CD4-positive, alpha-beta memory T cell (primary cell): ENCODE data around the gene CLIP2. TPM values are rescaled to one million over a fixed set of nuclear protein-coding genes. Genes with fewer than 3 reads are reported as not detected.

ENCODE experiments used
- CTCF ChIA-PET: fragments of 350-600 bp; sonication (Branson Sonifier 250); formaldehyde crosslinking; loops from one replicate; lab custom pipeline; 2021; ENCODE audit warnings: inconsistent platforms; ENCODE audit not compliant: partially characterized antibody; lab: Charles Lee
- POLR2A ChIA-PET: fragments of 350-600 bp; sonication (Branson Sonifier 250); formaldehyde crosslinking; loops from one replicate; lab custom pipeline; 2021; ENCODE audit not compliant: partially characterized antibody; lab: Charles Lee
- DNase-seq, 5 donors: peaks; one replicate each; pipeline versions ENCODE4 v3.0.0 to v3.0.0-alpha.2; 2020 to 2022; ENCODE audit warnings: mixed read lengths in 1 of 5
- H3K27ac ChIP-seq: one replicate; pipeline ENCODE4 v1.7.0; 2013; ENCODE audit warnings: low read depth, low read length
- H3K27me3 ChIP-seq: 2 replicates; pipeline ENCODE4 v1.7.0; 2013; ENCODE audit warnings: mild to moderate bottlenecking, low read length, moderate library complexity; ENCODE audit not compliant: insufficient read depth
- H3K36me3 ChIP-seq: 2 replicates; pipeline ENCODE4 v1.7.0; 2013; ENCODE audit warnings: mild to moderate bottlenecking, low read length, moderate library complexity; ENCODE audit not compliant: insufficient read depth
- H3K4me1 ChIP-seq: 2 replicates; pipeline ENCODE4 v1.7.0; 2013; ENCODE audit warnings: mild to moderate bottlenecking, low read length, moderate library complexity; ENCODE audit not compliant: insufficient read depth
- H3K4me3 ChIP-seq, 2 donors: one replicate each; pipeline ENCODE4 v1.7.0; 2013; ENCODE audit warnings: low read length in 2 of 2, mild to moderate bottlenecking in 1 of 2
- H3K9me3 ChIP-seq, 2 donors: one replicate each; pipeline ENCODE4 v1.7.0; 2013; ENCODE audit warnings: low read length in 2 of 2, control low read depth in 1 of 2; ENCODE audit not compliant: control insufficient read depth in 1 of 2
- H3K27ac Mint-ChIP-seq, 7 donors: one replicate each; pipeline ENCODE4 v1.8.0; 2020 to 2021; ENCODE audit warnings: mixed read lengths in 7 of 7, mild to moderate bottlenecking in 6 of 7, inconsistent platforms in 3 of 7, moderate library complexity in 3 of 7
- H3K27me3 Mint-ChIP-seq, 2 donors: one replicate each; pipeline ENCODE4 v1.8.0; 2020 to 2021; ENCODE audit warnings: mixed read lengths in 2 of 2
- H3K36me3 Mint-ChIP-seq, 2 donors: one replicate each; pipeline ENCODE4 v1.8.0; 2020 to 2021; ENCODE audit warnings: mixed read lengths in 2 of 2, inconsistent platforms in 1 of 2, mild to moderate bottlenecking in 1 of 2
- H3K4me1 Mint-ChIP-seq, 4 donors: one replicate each; pipeline ENCODE4 v1.8.0; 2020 to 2021; ENCODE audit warnings: mixed read lengths in 4 of 4, mild to moderate bottlenecking in 1 of 4
- H3K4me3 Mint-ChIP-seq, 8 donors: one replicate each; pipeline ENCODE4 v1.8.0; 2020 to 2021; ENCODE audit warnings: mixed read lengths in 8 of 8, mild to moderate bottlenecking in 7 of 8, moderate library complexity in 6 of 8, inconsistent platforms in 3 of 8
- H3K9me3 Mint-ChIP-seq, 8 donors: one replicate each; pipeline ENCODE4 v1.8.0; 2020 to 2021; ENCODE audit warnings: mixed read lengths in 8 of 8, mild to moderate bottlenecking in 5 of 8, inconsistent platforms in 3 of 8, moderate library complexity in 1 of 8
- intact Hi-C: fragments of 100-400 bp; cut with micrococcal nuclease; formaldehyde crosslinking; loops from one replicate; pipeline ENCODE4 v1.15.1; 2023
- polyA plus RNA-seq, 2 donors: library from polyadenylated mRNA; unstranded; fragments of 300-500 nt; fragmentation: Illumina TruSeq; gene quantifications; one replicate each; pipeline ENCODE4 v1.2.3, GENCODE V29; 2021
- total RNA-seq, 2 experiments: library from RNA; stranded (reverse); gene quantifications; one replicate each; pipeline ENCODE4 v1.2.3, GENCODE V29; 2021

The CLIP2 gene
- total and polyA plus RNA-seq, 4 experiments from 2014 or later = 0.15 to 5.7 (median 1.7) TPM

GRCh38 chr7:74283858-74284447 is 5.3 kb upstream of the CLIP2 start:
- peaks cover 12% of the 10 kb centered on the region for H3K4me1 ChIP-seq
- H3K27ac ChIP-seq = no peak overlapping the region
- H3K27me3 Mint-ChIP-seq = peaks cover 5 to 10% of the 10 kb centered on the region in 2 donors
- no peaks in the 10 kb centered on the region for H3K9me3 Mint-ChIP-seq
- intact Hi-C loops = no loop called here
- peak overlapping the region in 1 of 7 donors; percentile 41 for H3K27ac Mint-ChIP-seq
- H3K4me1 Mint-ChIP-seq = peaks cover 9 to 12% (median 10%) of the 10 kb centered on the region in 4 donors
- ChIA-PET CTCF (interaction anchor here (0.6 kb wide), 1 partner anchor 421 kb away, joined by 3 read pairs; no protein-coding TSS in a partner anchor), POLR2A (no interaction called here)
- H3K27me3 ChIP-seq = no peaks in the 10 kb centered on the region
- H3K36me3 ChIP-seq = no peaks in the 10 kb centered on the region
- no peaks in the 10 kb centered on the region for H3K9me3 ChIP-seq
- DNase-seq = no peak
- H3K4me3 ChIP-seq = no peak overlapping the region
- no peak overlapping the region for H3K4me3 Mint-ChIP-seq
- H3K36me3 Mint-ChIP-seq = peaks cover 0 to 4% of the 10 kb centered on the region in 2 donors

DNA sequence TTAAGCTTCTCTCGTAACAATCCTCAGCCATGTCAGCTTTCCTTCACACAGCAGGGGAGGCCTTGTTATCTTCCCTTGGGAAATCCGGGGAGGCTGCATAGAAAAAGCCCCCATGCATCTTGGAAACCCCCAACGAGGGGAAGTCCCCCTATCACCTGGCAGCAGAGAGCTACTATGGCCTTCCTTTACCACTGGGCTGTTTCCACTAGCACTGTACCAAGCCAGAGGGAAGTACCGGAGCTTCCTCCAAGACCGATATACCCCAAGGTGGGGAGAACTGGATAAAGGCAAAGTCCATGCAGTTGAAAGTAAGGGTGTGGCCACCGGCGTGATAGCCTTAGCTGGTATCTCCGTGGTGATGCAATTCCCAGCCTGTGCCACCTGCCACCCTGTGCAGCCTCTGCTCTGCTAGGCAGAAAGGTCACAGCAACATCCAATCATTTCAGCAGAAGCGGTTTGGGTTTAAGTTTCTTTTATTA is 4.4 kb upstream of the CLIP2 start:
- Mint-ChIP-seq H3K36me3 (peaks cover 0 to 4% of the 10 kb centered on the region in 2 donors), H3K27me3 (peaks cover 5 to 11% of the 10 kb centered on the region in 2 donors), H3K4me3 (no peak overlapping the region), H3K9me3 (no peaks in the 10 kb centered on the region), H3K4me1 (peaks cover 10 to 14% (median 12%) of the 10 kb centered on the region in 4 donors), H3K27ac (no peak overlapping the region)
- no peak for DNase-seq
- no peak overlapping the region for H3K4me3 ChIP-seq
- peaks cover 15% of the 10 kb centered on the region for H3K4me1 ChIP-seq
- CTCF ChIA-PET = no interaction called here
- no peaks in the 10 kb centered on the region for H3K9me3 ChIP-seq
- no peaks in the 10 kb centered on the region for H3K36me3 ChIP-seq
- no peaks in the 10 kb centered on the region for H3K27me3 ChIP-seq
- POLR2A ChIA-PET = no interaction called here
- intact Hi-C loops = no loop called here
- no peak overlapping the region for H3K27ac ChIP-seq

- Histone ChIP-seq H3K4me3 (no peak overlapping the region), H3K9me3 (no peaks in the 10 kb centered on the region), H3K27me3 (no peaks in the 10 kb centered on the region), H3K27ac (no peak overlapping the region), H3K36me3 (no peaks in the 10 kb centered on the region), H3K4me1 (peaks cover 24% of the 10 kb centered on the region)
- H3K4me1 Mint-ChIP-seq = peaks cover 14 to 22% (median 17%) of the 10 kb centered on the region in 4 donors
- H3K4me3 Mint-ChIP-seq = no peak overlapping the region
- H3K27me3 Mint-ChIP-seq = peaks cover 5 to 10% of the 10 kb centered on the region in 2 donors
- no peak for DNase-seq
- peaks cover 0 to 4% of the 10 kb centered on the region in 2 donors for H3K36me3 Mint-ChIP-seq
- ChIA-PET POLR2A (no interaction called here), CTCF (no interaction called here)
- H3K27ac Mint-ChIP-seq = peak overlapping the region in 1 of 7 donors; percentile 19
- intact Hi-C loops = no loop called here
- H3K9me3 Mint-ChIP-seq = no peaks in the 10 kb centered on the region
These were observed 3.1 kb upstream of the CLIP2 start for GRCh38 chr7:74286131-74286530.

DNA sequence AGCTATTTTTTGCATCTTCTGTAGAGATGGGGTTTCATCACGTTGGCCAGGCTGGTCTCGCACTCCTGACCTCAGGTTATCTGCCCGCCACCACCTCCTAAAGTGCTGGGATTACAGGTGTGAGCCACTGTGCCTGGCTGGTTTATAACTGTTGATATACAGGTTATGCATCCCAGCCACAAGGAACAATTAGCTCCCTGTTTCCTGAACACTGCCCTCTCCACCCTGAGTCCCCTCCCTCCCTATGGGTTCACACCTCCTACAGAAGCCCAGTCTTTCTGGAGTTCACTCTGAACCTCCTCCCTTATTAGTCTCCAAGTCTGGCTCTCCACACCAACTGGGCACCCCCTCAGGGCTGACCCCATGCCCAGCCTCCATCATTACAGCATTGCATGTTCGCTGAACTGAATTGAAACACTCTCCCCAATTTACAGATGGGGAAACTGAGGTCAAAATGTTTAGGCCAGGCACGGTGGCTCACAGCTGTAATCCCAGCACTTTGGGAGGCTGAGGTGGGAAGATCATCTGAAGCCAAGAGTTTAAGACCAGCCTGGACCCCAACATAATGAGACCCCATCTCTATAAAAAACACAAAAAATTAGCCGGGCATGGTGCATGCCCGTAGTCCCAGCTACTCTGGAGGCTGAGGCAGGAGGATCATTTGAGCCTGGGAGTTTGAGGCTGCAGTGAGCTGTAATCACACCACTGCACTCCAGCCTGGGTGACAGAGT is 1.7 kb upstream of the CLIP2 start:
- Histone ChIP-seq H3K4me3 (no peak overlapping the region), H3K27ac (no peak overlapping the region), H3K9me3 (no peaks in the 10 kb centered on the region), H3K27me3 (no peaks in the 10 kb centered on the region), H3K36me3 (no peaks in the 10 kb centered on the region), H3K4me1 (peaks cover 24% of the 10 kb centered on the region)
- ChIA-PET POLR2A (interaction anchor here (0.6 to 3.5 kb wide), 2 partner anchors 17 to 23 kb away, joined by 3 to 17 read pairs; no protein-coding TSS in a partner anchor), CTCF (interaction anchor here (1.2 to 1.8 kb wide), 4 partner anchors 12 to 113 kb away, joined by 3 to 8 read pairs (median 5); no protein-coding TSS in a partner anchor)
- Mint-ChIP-seq H3K9me3 (no peaks in the 10 kb centered on the region), H3K36me3 (peaks cover 0 to 4% of the 10 kb centered on the region in 2 donors), H3K4me3 (peak overlapping the region in 1 of 8 donors; percentile 95), H3K4me1 (peaks cover 14 to 24% (median 17%) of the 10 kb centered on the region in 4 donors), H3K27me3 (peaks cover 5 to 10% of the 10 kb centered on the region in 2 donors), H3K27ac (peak overlapping the region in 1 of 7 donors; percentile 46)
- DNase-seq = no peak
- intact Hi-C loops = loop anchor here (1.0 kb wide), 1 partner anchor 33 kb away; the partner anchor contains the start of gene RFC2

GRCh38 chr7:74288034-74288881 is 949 bp upstream of the CLIP2 start:
- Histone ChIP-seq H3K9me3 (no peaks in the 10 kb centered on the region), H3K27ac (no peak overlapping the region), H3K36me3 (no peaks in the 10 kb centered on the region), H3K4me1 (peaks cover 24% of the 10 kb centered on the region), H3K27me3 (no peaks in the 10 kb centered on the region), H3K4me3 (peak overlapping the region in 1 of 2 donors; percentile 60)
- DNase-seq = no peak
- ChIA-PET CTCF (interaction anchor here (0.9 to 1.8 kb wide), 7 partner anchors 13 to 112 kb away, joined by 3 to 8 read pairs (median 3); no protein-coding TSS in a partner anchor), POLR2A (interaction anchor here (0.6 to 3.5 kb wide), 2 partner anchors 18 to 24 kb away, joined by 3 to 17 read pairs; no protein-coding TSS in a partner anchor)
- Mint-ChIP-seq H3K4me1 (peaks cover 14 to 32% (median 17%) of the 10 kb centered on the region in 4 donors), H3K36me3 (peaks cover 0 to 1% of the 10 kb centered on the region in 2 donors), H3K27me3 (peaks cover 4 to 7% of the 10 kb centered on the region in 2 donors), H3K27ac (peak overlapping the region in 5 of 7 donors; percentile 29 to 92 (median 77)), H3K4me3 (peak overlapping the region; percentile 87 to 97 (median 90)), H3K9me3 (no peaks in the 10 kb centered on the region)
- intact Hi-C loops = loop anchor here (1.0 kb wide), 1 partner anchor 34 kb away; the partner anchor contains the start of gene RFC2

DNA sequence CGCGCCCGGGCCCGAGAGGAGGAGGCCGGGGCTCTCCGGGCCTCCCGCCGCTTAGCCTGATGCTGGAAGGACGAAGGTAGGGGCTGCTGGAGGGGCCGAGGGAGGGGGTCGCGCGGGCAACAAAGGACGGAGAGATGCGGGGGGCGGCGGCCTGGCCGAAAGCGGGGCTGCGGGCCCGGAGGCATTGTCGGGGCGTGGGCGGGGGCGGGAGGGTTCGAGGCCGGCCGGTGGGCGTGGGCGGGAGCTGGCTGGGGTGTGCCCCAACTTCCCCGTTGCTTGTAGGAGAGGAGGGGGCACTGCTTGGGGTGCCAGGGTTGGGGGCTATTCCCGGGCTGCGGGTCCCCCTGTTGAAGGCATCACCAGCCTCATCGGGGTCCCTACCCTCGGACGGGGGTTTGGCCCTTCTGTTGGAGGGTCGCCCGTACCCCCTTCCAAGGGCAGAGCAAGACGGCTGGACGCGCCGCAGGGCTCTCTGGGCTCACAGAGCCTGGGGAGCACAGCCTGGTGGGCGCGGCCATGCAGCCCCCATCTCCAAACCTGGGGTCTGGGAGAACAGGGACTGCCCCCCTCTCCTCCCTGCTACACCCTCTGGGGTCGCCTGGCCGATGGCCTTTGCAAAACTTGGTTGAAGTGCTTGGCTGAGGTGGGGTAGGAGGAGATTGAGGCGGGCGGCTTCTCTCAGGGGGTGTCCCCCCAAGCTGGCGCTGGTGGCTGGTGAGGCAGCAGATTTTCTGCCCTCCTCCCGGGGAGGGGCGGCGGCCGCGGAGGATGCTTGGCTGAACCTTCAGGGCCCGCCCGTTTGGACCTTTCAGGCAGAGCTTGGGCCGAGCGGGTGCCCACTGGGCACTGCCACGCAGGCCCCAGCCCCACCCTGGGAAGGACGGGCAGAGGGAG is 699 bp downstream of the CLIP2 start:
- Mint-ChIP-seq H3K9me3 (no peaks in the 10 kb centered on the region), H3K27ac (peak overlapping the region in 1 of 7 donors; percentile 74), H3K27me3 (peaks cover 3 to 7% of the 10 kb centered on the region in 2 donors), H3K4me1 (peaks cover 15 to 35% (median 18%) of the 10 kb centered on the region in 4 donors), H3K4me3 (peak overlapping the region in 7 of 8 donors; percentile 49 to 76 (median 66)), H3K36me3 (no peaks in the 10 kb centered on the region)
- POLR2A ChIA-PET = interaction anchor here (3.5 kb wide), 1 partner anchor 20 kb away, joined by 17 read pairs; no protein-coding TSS in a partner anchor
- H3K36me3 ChIP-seq = no peaks in the 10 kb centered on the region
- intact Hi-C loops = loop anchor here (1.0 kb wide), 2 partner anchors 20 to 116 kb away; partner anchors contain the start of gene EIF4H
- H3K4me3 ChIP-seq = peak overlapping the region in 1 of 2 donors; percentile 41
- peaks cover 24% of the 10 kb centered on the region for H3K4me1 ChIP-seq
- CTCF ChIA-PET = interaction anchor here (1.2 to 1.8 kb wide), 3 partner anchors 14 to 111 kb away, joined by 3 to 7 read pairs (median 4); no protein-coding TSS in a partner anchor
- peak; percentile 14 to 61 (median 27) for DNase-seq
- H3K27ac ChIP-seq = no peak overlapping the region
- no peaks in the 10 kb centered on the region for H3K27me3 ChIP-seq
- H3K9me3 ChIP-seq = no peaks in the 10 kb centered on the region
